HepG2 (cell line): ENCODE results near the gene RER1. TPM values are rescaled to one million over a fixed set of nuclear protein-coding genes. Genes with fewer than 3 reads are reported as not detected.

Source experiments
- ATAC-seq: fragments of 200-7000 bp; cut with Tn5 transposase; 3 replicates; pipeline ENCODE4 v1.9.1; 2020; ENCODE audit warnings: mild to moderate bottlenecking, moderate library complexity
- BruUV-seq: library from RNA; stranded (reverse); fragments of 400-500 nt; replicated peaks from 2 replicates; lab custom pipeline; 2021; lab: Mats Ljungman, UMichigan
- CTCF ChIA-PET: fragments of 300-600 bp; formaldehyde crosslinking; extraction: SDS; loops from one replicate; lab custom pipeline; 2021; ENCODE audit warnings: low total read pairs, inconsistent platforms, low intra/inter-chr PET ratio; lab: Yijun Ruan, JAX
- POLR2A ChIA-PET: fragments of 350-600 bp; sonication (Branson Sonifier 250); formaldehyde crosslinking; loops from one replicate; lab custom pipeline; 2020; ENCODE audit warnings: antibody characterized with exemption, inconsistent platforms; lab: Yijun Ruan, JAX
- DNase-seq: peaks from one replicate; pipeline ENCODE4 v3.0.0-alpha.2; 2015; ENCODE audit warnings: low spot score
- FAIRE-seq: peaks from 3 replicates; lab custom pipeline; 2011; peaks lifted over from hg19 to GRCh38; lab: Jason Lieb, UNC
- H2AFZ ChIP-seq: one replicate; pipeline ENCODE4 v1.6.1; 2011; ENCODE audit warnings: low read length, inconsistent platforms
- H3K27ac ChIP-seq: fragments of 300-600 bp; 3 replicates; pipeline ENCODE4 v1.8.0; 2011; ENCODE audit warnings: mixed run types, mild to moderate bottlenecking, mixed read lengths, low read length, inconsistent platforms; ENCODE audit not compliant: insufficient read depth; ENCODE audit errors: extremely low read length
- H3K27me3 ChIP-seq, 2 experiments: fragments of 200-600 bp in 1 of 2; 2 replicates in 1 of 2; 3 replicates in 1 of 2; pipeline versions ENCODE4 v1.6.0 to v1.8.0; 2011; ENCODE audit warnings: low read length in 2 of 2, mild to moderate bottlenecking in 2 of 2, moderate library complexity in 2 of 2, inconsistent platforms in 1 of 2; ENCODE audit not compliant: insufficient read depth in 2 of 2, control insufficient read depth in 1 of 2
- H3K36me3 ChIP-seq, 2 experiments: fragments of 200-600 bp in 1 of 2; replicated peaks in 1 of 2; 2 replicates in 1 of 2; 3 replicates in 1 of 2; pipeline versions ENCODE4 v1.5.1 to v1.8.0; 2011; ENCODE audit warnings: low read length in 2 of 2, inconsistent platforms in 1 of 2; ENCODE audit not compliant: insufficient read depth in 2 of 2, control insufficient read depth in 1 of 2
- H3K4me1 ChIP-seq: 2 replicates; pipeline ENCODE4 v1.5.1; 2012; ENCODE audit warnings: low read length, inconsistent platforms; ENCODE audit not compliant: insufficient read depth
- H3K4me2 ChIP-seq: 2 replicates; pipeline ENCODE4 v1.6.0; 2011; ENCODE audit warnings: low read depth, low read length, inconsistent platforms
- H3K4me3 ChIP-seq, 3 experiments: fragments of 200-600 bp in 1 of 3; sonication (generic), shearing (Covaris generic) in 1 of 3; replicated peaks in 1 of 3; 2 replicates each; pipeline ENCODE4 v1.5.1; 2011 to 2016; ENCODE audit warnings: low read length in 3 of 3, inconsistent platforms in 2 of 3, low read depth in 2 of 3, mild to moderate bottlenecking in 2 of 3, control low read depth in 1 of 3, mixed read lengths in 1 of 3; ENCODE audit not compliant: insufficient read depth in 1 of 3
- H3K79me2 ChIP-seq: one replicate; pipeline ENCODE4 v1.6.1; 2011; ENCODE audit warnings: low read length, inconsistent platforms; ENCODE audit not compliant: insufficient read depth
- H3K9ac ChIP-seq: 2 replicates; pipeline ENCODE4 v1.6.0; 2011; ENCODE audit warnings: mild to moderate bottlenecking, low read depth, low read length, inconsistent platforms; ENCODE audit not compliant: insufficient read depth
- H3K9me3 ChIP-seq: 2 replicates; pipeline ENCODE4 v1.5.1; 2012; ENCODE audit warnings: mild to moderate bottlenecking, low read length
- H4K20me1 ChIP-seq: 2 replicates; pipeline ENCODE4 v1.6.0; 2011; ENCODE audit warnings: inconsistent platforms, mild to moderate bottlenecking, low read length, moderate library complexity; ENCODE audit not compliant: insufficient read depth
- FOXP4 ChIP-seq: sonication (generic); formaldehyde crosslinking; IDR thresholded peaks from 2 replicates; pipeline ENCODE4 v1.4.0; 2020; ENCODE audit warnings: missing genetic modification reagents
- HNF1A ChIP-seq, 2 experiments: sonication (generic) in 1 of 2; formaldehyde crosslinking in 1 of 2; IDR thresholded peaks; 2 replicates each; pipeline versions ENCODE4 v1.4.0 to v1.6.1; 2016 to 2020; ENCODE audit warnings: borderline replicate concordance in 1 of 2, low read depth in 1 of 2, mild to moderate bottlenecking in 1 of 2, missing genetic modification reagents in 1 of 2
- NR2F2 ChIP-seq: IDR thresholded peaks from 2 replicates; pipeline ENCODE4 v1.6.1; 2012; ENCODE audit warnings: low read depth, inconsistent platforms, borderline replicate concordance
- TP53 ChIP-seq: sonication (generic); formaldehyde crosslinking; conservative IDR thresholded peaks from 2 replicates; pipeline ENCODE4 v1.4.0; 2020; ENCODE audit warnings: missing genetic modification reagents
- USF2 ChIP-seq, 2 experiments: sonication (generic) in 1 of 2; formaldehyde crosslinking in 1 of 2; IDR thresholded peaks; 2 replicates each; pipeline versions ENCODE4 v1.5.1 to v1.6.1; 2011 to 2020; ENCODE audit warnings: borderline replicate concordance in 1 of 2, low read depth in 1 of 2, low read length in 1 of 2, mild to moderate bottlenecking in 1 of 2, missing genetic modification reagents in 1 of 2, moderate library complexity in 1 of 2
- ZHX1 ChIP-seq: sonication (generic); formaldehyde crosslinking; IDR thresholded peaks from 2 replicates; pipeline ENCODE4 v1.8.1; 2022; ENCODE audit warnings: low read depth, mild to moderate bottlenecking, missing genetic modification reagents
- ZNF160 ChIP-seq: sonication (generic); formaldehyde crosslinking; IDR thresholded peaks from 2 replicates; pipeline ENCODE4 v1.8.0; 2022; ENCODE audit warnings: mild to moderate bottlenecking, inconsistent platforms, missing genetic modification reagents
- ZNF782 ChIP-seq: sonication (generic); formaldehyde crosslinking; IDR thresholded peaks from 2 replicates; pipeline ENCODE4 v1.4.0; 2020; ENCODE audit warnings: missing genetic modification reagents, mild to moderate bottlenecking, borderline replicate concordance
- WGBS: methylation state at CpG from one replicate; pipeline ENCODE4 v1.1.6; 2017; ENCODE audit warnings: low lambda C conversion rate; 5-methylcytosine and 5-hydroxymethylcytosine counted together
- in situ Hi-C: cut with HindIII; loops from 2 replicates; pipeline ENCODE4 v1.10.0; 2017; ENCODE audit warnings: low pct_unique_long_range_greater_than_20kb; ENCODE audit not compliant: extremely low pct_ligation_motif_present
- intact Hi-C: fragments of 100-400 bp; cut with micrococcal nuclease; formaldehyde crosslinking; loops from one replicate; pipeline ENCODE4 v1.10.0; 2022; ENCODE audit not compliant: unreplicated experiment
- polyA plus RNA-seq, 8 experiments: library from polyadenylated mRNA; depleted of rRNA in 3 of 8; stranded (reverse) in 7 of 8; unstranded in 1 of 8; fragments of >200 nt; fragmentation: Illumina TruSeq in 4 of 8; extraction: Trizol in 4 of 8; gene quantifications; 2 replicates each; pipeline versions ENCODE4 v1.2.1 to v1.2.3, GENCODE V29; 2011 to 2016; ENCODE audit warnings: low read depth in 4 of 8, missing spikeins in 1 of 8, mixed read lengths in 1 of 8; ENCODE audit not compliant: insufficient read depth in 1 of 8
- total RNA-seq, 5 experiments: library from RNA; depleted of rRNA; stranded (reverse); fragments of >200 nt; fragmentation: Illumina TruSeq; extraction: Trizol; gene quantifications; 2 replicates each; pipeline ENCODE4 v1.2.3, GENCODE V29; 2016; ENCODE audit warnings: low read depth in 1 of 5

The RER1 gene
- total and polyA plus RNA-seq, 2 of the 13 experiments (the other 11 are each of a cell fraction or from before 2014, with no cell fraction given): 128 to 164 TPM

DNA sequence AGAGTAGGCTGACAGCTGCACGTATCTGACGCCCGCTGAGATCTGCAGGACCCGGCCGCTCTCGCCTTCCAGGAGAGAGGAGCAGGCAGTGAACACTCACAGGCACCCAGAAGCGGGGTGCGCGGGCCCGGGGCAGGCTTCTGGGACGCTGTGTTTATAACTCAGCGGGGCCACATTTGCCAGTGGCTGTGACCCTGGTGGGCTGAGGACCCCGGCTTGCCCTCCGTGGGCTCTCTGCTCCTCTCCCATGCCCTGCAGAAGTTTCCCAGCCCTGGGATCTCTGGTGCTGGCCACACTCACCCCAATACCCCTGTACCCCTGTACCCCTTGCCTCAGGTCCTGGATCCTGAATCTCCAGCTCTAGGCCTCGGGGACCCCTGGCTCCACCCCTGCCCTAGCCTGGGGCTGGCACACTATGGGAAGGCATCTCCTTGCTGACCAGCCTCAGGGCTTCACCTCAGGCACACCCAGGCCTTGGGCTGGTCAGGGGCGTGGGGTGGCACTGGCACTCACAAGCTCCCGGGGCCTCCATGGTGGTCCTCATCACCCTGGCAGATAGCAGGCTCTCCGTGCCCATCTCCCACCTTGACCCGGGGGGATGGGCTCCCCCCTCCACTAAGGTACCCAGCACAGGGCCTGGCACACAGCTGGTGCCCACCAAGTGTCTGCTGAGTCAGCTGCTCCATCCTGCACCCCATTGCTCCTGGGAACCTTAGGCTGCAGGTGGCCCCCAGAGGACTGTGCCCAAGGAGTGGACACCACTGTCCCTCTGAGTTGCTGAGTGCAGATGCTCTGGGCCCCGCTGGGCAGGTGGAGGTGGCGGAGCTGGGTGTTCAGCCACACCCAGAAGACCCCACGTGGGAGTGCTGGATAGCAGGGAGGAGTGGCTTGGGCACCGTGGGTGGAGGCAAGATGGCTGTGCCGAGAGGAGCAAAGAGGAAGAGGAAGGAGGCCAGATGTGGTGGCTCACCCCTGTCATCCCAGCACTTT, 32.7 kb upstream of the RER1 start:
- Histone ChIP-seq H3K79me2 (no peaks in the 10 kb centered on the region), H3K36me3 (no peaks in the 10 kb centered on the region), H2AFZ (no peak overlapping the region), H3K4me1 (no peaks in the 10 kb centered on the region), H3K4me2 (no peak overlapping the region), H3K4me3 (no peak overlapping the region), H3K9me3 (no peaks in the 10 kb centered on the region), H3K9ac (no peak overlapping the region), H4K20me1 (no peaks in the 10 kb centered on the region), H3K27ac (no peak overlapping the region), H3K27me3 (no peaks in the 10 kb centered on the region; a peak in 1 of 5 replicates)
- in situ Hi-C loops (no loop called here), intact Hi-C loops (no loop called here)
- CTCF ChIA-PET: no interaction called here
- no peak for FAIRE-seq
- no peak for ATAC-seq
- DNase-seq: no peak
- BruUV-seq: no TSS peak
- POLR2A ChIA-PET: no interaction called here
- WGBS: 64% methylated on average over 8 of the region's 24 CpGs
- no peak for TF ChIP-seq HNF1A (IDR thresholded peaks at IDR 0.05; ENCODE audit: low read depth)
- TF ChIP-seq HNF1A (CRISPR knock-in tag; IDR thresholded peaks at IDR 0.05; ENCODE audit: borderline replicate concordance): no peak
- no peak for TF ChIP-seq TP53
- no peak for TF ChIP-seq NR2F2
- TF ChIP-seq ZNF782 (CRISPR knock-in tag): no peak
- TF ChIP-seq ZHX1 (CRISPR knock-in tag): no peak
- TF ChIP-seq ZNF160 (CRISPR knock-in tag): no peak
- no peak for TF ChIP-seq FOXP4 (CRISPR knock-in tag)
- no peak for TF ChIP-seq USF2 (IDR thresholded peaks at IDR 0.05; ENCODE audit: low read depth, low read length)
- no peak for TF ChIP-seq USF2 (CRISPR knock-in tag; IDR thresholded peaks at IDR 0.05; ENCODE audit: borderline replicate concordance)
